Kidney epithelial cell (primary cell): Measurements from ENCODE around the gene DNAJC7. TPM values are rescaled to one million over a fixed set of nuclear protein-coding genes. Genes with fewer than 3 reads are reported as not detected.

Experiments used
- DNase-seq: peaks from one replicate; pipeline ENCODE4 v3.0.0-alpha.2; 2010; ENCODE audit warnings: low read depth
- H3K27me3 ChIP-seq: 2 replicates; pipeline ENCODE4 v1.6.0; 2011; ENCODE audit warnings: low read length; ENCODE audit not compliant: control insufficient read depth, insufficient read depth
- H3K36me3 ChIP-seq: 2 replicates; pipeline ENCODE4 v1.5.1; 2011; ENCODE audit warnings: low read length; ENCODE audit not compliant: control insufficient read depth, insufficient read depth
- H3K4me3 ChIP-seq: 2 replicates; pipeline ENCODE4 v1.5.1; 2011; ENCODE audit warnings: low read depth, mild to moderate bottlenecking, control low read depth, low read length
- CTCF ChIP-seq: IDR thresholded peaks from 2 replicates; pipeline ENCODE4 v1.5.1; 2011; ENCODE audit warnings: mild to moderate bottlenecking, moderate library complexity, low read length, control low read depth, inconsistent platforms; ENCODE audit not compliant: insufficient read depth, poor library complexity, severe bottlenecking
- total RNA-seq: library from RNA; depleted of rRNA; stranded (reverse); fragments of >200 nt; gene quantifications from 2 replicates; pipeline ENCODE4 v1.2.3, GENCODE V29; 2015

DNAJC7 gene
- total RNA-seq: 68.0 and 73.5 TPM in 2 replicates

DNA sequence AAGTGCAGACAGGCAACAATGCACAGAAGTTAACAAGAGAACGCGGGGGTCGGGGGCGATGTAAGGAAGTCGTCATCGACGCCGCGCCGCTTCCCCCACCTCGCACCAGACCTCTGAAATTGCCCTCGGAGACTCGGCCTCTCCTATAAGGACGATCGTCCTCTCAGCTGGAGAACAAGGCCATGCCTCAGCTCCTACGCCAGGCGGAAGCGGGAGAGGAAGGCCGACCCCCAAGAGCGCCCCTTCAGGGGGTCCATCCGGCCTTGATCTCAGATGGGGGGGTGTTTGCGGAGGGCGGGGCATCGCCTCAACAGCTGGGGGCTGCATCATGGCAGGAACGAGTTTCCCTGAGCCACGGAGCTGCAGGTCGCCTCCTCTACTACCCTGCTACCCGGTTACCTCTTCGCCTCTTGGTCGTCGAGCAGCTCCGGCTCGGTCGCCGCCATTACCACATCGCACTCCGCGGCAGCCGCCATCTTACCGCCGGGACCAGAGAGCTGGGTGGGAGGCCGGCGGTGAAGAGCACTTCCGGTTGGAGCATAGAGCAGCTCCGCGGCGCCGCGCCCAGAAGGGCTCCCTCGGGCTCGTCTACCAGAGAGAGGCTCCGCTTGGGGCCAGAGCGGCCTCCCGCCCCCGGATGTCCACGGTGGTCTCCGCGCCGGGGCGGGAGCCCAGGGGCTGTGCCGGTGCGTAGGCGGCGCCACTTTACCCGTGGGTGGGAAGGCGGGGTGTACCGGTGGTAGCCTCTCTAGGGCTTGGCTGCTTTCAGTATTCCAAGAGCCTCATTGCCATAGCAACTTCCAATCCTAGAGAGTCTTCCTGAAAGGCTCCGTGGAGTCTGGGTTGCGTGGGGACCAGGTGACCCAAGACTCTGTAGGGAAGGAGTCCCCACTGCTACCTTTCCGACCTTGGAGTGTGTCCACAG, at the start of gene DNAJC7:
Gene DNAJC7, minus strand, starts transcription at position 499 of the 925 bp plus-strand sequence. Its CDS starts 23 bp downstream, at position 476.
- Histone ChIP-seq H3K36me3 (no peaks in the 10 kb centered on the region), H3K27me3 (no peaks in the 10 kb centered on the region), H3K4me3 (peak within 1 kb of the TSS; percentile 80)
- TF ChIP-seq CTCF: no peak
- peak; percentile 47 for DNase-seq

- Histone ChIP-seq H3K4me3 (no peak overlapping the region), H3K27me3 (peaks cover 15% of the 10 kb centered on the region), H3K36me3 (no peaks in the 10 kb centered on the region)
- no peak for DNase-seq
- no peak for TF ChIP-seq CTCF
These were observed 48.0 kb upstream of the DNAJC7 start for GRCh38 chr17:42065201-42065600.

DNA sequence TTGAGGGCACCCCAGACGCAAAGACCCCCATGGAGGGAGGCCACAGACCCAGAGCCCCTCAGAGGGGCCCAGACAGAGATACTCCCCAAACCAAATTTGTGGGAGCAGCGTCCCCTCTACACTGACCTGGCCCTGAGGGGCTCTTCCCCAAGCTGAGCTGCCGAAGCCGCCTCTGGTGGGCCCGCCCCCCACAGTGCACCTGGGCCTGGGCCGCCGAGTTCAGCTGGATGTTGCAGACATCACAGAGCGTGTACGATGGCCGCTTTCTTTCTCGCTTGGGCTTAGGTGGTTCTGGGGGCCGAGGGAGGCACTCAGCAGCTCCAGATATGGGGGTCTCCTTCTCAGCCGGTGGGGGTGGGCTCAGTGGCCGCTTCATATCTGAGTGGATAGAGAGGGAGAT, 45.4 kb upstream of the DNAJC7 start:
- no peak for TF ChIP-seq CTCF
- peaks cover 11% of the 10 kb centered on the region for H3K27me3 ChIP-seq
- DNase-seq: no peak
- no peak overlapping the region for H3K4me3 ChIP-seq
- no peaks in the 10 kb centered on the region for H3K36me3 ChIP-seq

DNA sequence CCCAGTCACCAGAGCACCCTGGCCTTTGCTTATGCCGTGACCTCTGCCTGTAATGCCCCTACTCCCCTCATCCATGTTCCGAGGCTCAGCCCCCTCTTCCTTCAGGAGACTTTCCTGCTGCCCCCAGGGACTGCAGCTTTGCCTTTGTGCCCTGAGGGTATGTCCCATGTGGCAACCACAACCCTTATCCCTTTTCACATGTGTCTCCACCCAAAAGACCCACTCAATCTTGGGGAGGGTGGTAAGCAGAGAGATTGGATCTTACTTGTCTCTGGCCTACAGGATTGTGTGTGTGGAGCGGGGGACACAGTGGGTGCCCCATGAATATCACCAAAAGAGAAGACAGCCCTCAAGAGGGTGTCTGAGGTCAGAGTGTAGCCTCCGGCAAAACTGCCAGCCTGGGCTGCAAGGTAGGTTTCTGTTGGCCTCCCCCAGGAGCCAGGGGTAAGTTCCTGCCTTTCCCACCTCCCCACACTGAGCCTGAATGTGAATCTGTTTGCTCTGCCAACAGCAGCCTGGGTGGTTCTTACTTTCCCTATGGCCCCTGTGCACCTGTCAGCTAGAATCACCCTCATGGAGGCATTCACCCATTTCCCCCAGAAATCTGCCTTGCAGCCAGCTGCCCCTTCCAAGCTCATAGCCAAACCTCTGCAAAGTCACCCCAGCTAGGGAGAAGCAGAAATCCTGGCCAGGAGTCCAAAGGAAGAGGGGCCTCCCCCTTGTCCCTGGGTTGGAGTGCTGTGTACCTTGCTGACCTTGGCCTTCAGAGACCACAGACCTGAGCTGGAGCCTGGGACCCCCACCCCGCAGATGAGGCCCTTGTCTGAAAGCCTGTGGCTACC, 44.6 kb upstream of the DNAJC7 start:
- no peak overlapping the region for H3K4me3 ChIP-seq
- DNase-seq: no peak
- no peaks in the 10 kb centered on the region for H3K36me3 ChIP-seq
- peaks cover 9% of the 10 kb centered on the region for H3K27me3 ChIP-seq
- no peak for TF ChIP-seq CTCF

DNA sequence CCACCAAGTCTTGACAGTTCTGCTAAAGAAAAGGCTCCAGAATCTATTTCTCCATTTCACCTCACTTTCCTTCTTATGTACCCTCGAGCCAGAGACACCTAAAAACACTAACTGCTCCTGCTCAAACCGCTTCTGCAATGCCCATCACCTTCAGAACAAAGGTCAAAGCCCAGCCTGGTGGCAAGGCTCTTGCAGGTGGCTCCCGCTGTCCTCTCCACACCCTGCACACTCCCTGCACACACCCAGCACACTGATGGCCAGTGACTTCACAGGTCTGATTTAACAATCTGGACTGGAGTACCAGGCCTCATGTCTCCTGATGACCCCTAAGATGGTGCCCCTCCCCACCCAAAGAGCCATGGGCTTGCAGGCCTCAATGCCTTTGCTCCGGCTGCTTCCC, 43.0 kb upstream of the DNAJC7 start:
- DNase-seq: no peak
- H3K4me3 ChIP-seq: no peak overlapping the region
- H3K27me3 ChIP-seq: peaks cover 14% of the 10 kb centered on the region
- H3K36me3 ChIP-seq: no peaks in the 10 kb centered on the region
- TF ChIP-seq CTCF: no peak
